ENCODE results near the gene OR10G8. TPM values are rescaled to one million over a fixed set of nuclear protein-coding genes. Genes with fewer than 3 reads are reported as not detected.

The OR10G8 gene
- total RNA-seq, 2 donors from 2014 or later: not detected

DNA sequence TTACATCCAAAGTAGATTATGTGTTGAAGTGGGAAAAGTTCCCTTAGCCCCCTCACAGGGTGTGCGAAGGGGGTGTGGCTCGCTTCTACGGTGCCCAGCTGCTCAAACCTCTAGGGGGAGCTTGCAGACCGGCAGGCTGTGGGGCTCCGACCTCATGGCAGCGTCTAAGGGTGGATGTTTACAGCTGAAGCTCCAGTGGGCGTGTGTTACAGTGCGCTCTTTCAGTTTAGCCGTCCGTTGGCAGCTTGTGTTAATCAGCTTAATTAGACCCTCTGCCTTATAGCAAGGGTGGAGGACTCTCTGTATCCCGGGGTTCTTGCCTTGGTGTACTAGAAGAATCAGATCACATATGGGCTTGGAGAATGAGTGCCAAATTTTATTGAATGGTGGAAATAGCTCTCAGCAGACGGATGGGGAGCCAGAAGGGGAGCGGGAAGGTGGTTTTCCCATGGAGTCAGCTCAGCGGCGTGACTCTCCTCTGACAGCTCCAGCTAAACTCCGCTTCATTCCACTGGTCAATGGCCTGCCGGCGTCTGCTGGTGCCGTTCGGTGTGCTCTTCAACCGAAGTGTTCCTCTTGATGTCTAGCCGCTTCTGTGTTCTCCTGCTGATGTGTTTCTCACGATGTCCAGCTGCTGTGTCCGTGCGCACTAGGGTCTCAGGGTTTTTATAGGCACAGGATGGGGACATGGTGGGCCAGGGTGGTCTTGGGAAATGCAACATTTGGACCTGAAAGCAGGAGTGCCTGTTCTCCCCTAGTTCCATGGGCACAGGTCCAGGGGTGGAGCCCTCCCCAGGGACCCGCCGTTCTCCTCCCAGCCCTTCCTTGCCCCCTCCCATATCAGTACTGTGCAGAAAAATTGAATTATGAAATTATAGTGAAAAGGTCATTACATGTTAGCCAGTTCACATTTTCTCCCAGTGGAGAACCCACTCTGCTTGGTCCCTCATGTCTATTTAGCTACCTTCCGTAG lies 43.1 kb downstream of the OR10G8 start:
- DNase-seq (peak; percentile 51 to 71), ATAC-seq (replicated peaks in 1 of 2) (peak; percentile 91 to 94)
- peaks cover 31% of the 10 kb centered on the region for H3K27me3 Mint-ChIP-seq (ENCODE audit: low read depth)
- peak overlapping the region; percentile 63 to 69 for H3K4me3 Mint-ChIP-seq
- H3K36me3 Mint-ChIP-seq (ENCODE audit: insufficient read depth in 2 of 2): no peaks in the 10 kb centered on the region
- H3K4me1 Mint-ChIP-seq (ENCODE audit: low read depth): peaks cover 18% of the 10 kb centered on the region
- H3K9me3 Mint-ChIP-seq: no peaks in the 10 kb centered on the region
- no peak overlapping the region for H3K27ac Mint-ChIP-seq

DNA sequence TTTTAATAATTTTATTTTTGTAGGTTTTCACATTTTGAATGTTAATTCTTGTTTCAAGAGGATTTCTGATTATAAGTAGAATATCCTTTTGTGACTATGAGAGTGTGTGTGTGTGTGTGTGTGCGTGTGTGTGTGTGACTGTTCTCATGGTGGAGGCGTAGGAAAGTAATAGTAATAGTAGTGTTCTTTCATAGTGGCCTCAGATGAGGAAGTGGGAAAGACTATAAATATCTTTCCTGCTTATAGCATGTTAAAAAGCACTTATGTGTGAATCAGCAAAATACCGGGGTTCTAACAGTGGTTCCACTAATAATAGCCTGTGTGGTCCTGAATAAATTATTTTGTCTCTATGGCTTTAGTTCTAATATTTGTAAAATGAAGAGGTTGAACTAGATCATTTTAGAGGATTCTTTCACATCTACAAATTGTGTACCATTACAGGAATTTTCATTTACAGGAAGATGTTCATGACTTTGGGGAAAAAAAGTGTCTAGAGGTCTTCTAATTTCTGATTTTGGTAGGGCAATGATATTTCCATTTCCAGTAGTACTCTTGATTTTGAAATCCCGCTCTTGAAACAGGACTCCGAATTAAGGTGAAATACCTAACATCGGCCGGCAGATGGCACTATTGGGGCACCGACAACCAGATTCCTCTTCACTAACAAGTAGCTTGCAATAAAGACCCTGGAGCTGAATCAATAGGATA lies 44.5 kb downstream of the OR10G8 start:
- Mint-ChIP-seq H3K27ac (no peak overlapping the region), H3K4me3 (peak overlapping the region; percentile 16 to 72), H3K9me3 (no peaks in the 10 kb centered on the region), H3K36me3 (ENCODE audit: insufficient read depth in 2 of 2) (no peaks in the 10 kb centered on the region), H3K4me1 (ENCODE audit: low read depth) (peaks cover 18% of the 10 kb centered on the region), H3K27me3 (ENCODE audit: low read depth) (peaks cover 28% of the 10 kb centered on the region)
- ATAC-seq (replicated peaks in 1 of 2) (peak; percentile 32 to 60), DNase-seq (peak; percentile 58 to 67)

DNA sequence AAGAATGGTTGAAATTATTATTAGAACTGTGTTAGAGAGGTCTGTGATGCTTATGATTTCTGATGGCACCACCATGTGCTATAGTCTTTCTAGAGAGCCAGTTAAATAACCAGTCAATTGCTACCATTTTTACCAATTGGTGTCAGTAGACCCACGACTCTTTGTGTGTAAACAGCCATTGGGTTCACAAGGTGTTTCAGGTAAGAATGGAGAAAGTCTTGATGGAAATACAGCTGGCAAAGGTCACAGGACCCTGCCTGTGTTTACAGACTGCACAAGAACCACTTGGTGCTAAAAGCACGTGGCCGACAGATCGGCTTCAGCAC lies 45.0 kb downstream of the OR10G8 start:
- Mint-ChIP-seq H3K27ac (no peak overlapping the region), H3K9me3 (no peaks in the 10 kb centered on the region), H3K4me3 (no peak overlapping the region), H3K27me3 (ENCODE audit: low read depth) (peaks cover 25% of the 10 kb centered on the region), H3K36me3 (ENCODE audit: insufficient read depth in 2 of 2) (no peaks in the 10 kb centered on the region), H3K4me1 (ENCODE audit: low read depth) (peaks cover 18% of the 10 kb centered on the region)
- ATAC-seq (replicated peaks in 1 of 2): no peak
- no peak for DNase-seq

DNA sequence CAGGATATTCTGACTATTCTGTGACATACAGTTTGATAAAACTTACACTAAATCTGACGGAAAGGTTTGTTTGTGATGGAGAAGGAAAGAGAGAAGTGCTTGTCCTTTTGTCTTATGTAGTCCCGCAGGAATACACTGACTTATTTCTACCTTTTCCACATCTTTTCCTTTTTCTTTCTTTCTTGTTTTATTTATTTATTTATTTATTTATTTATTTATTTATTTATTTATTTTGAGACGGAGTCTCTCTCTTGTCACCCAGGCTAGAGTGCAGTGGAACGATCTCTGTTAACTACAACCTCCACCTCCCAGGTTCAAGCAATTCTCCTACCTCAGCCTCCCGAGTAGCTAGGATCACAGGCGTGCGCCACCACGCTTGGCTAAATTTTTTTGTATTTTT lies 45.5 kb downstream of the OR10G8 start:
- no peaks in the 10 kb centered on the region for H3K36me3 Mint-ChIP-seq (ENCODE audit: insufficient read depth in 2 of 2)
- no peak overlapping the region for H3K4me3 Mint-ChIP-seq
- no peak overlapping the region for H3K27ac Mint-ChIP-seq
- peaks cover 24% of the 10 kb centered on the region for H3K27me3 Mint-ChIP-seq (ENCODE audit: low read depth)
- ATAC-seq (replicated peaks in 1 of 2) (no peak), DNase-seq (no peak)
- H3K9me3 Mint-ChIP-seq: no peaks in the 10 kb centered on the region
- H3K4me1 Mint-ChIP-seq (ENCODE audit: low read depth): peaks cover 18% of the 10 kb centered on the region

DNA sequence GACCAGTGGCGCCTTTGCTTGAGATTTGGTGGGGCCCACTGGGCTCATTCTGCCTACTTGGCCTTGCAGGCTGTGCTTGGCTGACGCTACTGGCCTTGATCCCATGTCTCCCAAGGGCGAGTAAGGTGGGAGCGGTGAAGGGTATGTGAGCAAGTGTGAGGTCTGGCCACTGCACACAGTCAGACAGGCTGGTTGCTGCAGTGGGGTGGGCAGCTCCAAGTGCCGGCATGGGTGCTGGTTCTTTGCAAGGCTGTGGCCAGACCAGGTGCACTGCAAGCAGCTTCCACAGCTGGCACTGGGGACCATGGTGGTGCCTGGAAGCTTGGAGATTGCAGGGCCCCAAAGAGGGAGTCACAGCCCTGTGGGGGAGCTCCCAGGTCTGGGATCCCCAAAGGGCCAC lies 48.0 kb downstream of the OR10G8 start:
- H3K9me3 Mint-ChIP-seq: no peaks in the 10 kb centered on the region
- peaks cover 15% of the 10 kb centered on the region for H3K27me3 Mint-ChIP-seq (ENCODE audit: low read depth)
- peaks cover 12% of the 10 kb centered on the region for H3K4me1 Mint-ChIP-seq (ENCODE audit: low read depth)
- no peak overlapping the region for H3K27ac Mint-ChIP-seq
- H3K36me3 Mint-ChIP-seq (ENCODE audit: insufficient read depth in 2 of 2): no peaks in the 10 kb centered on the region
- DNase-seq: no peak
- ATAC-seq (replicated peaks in 1 of 2): no peak
- H3K4me3 Mint-ChIP-seq: no peak overlapping the region

DNA sequence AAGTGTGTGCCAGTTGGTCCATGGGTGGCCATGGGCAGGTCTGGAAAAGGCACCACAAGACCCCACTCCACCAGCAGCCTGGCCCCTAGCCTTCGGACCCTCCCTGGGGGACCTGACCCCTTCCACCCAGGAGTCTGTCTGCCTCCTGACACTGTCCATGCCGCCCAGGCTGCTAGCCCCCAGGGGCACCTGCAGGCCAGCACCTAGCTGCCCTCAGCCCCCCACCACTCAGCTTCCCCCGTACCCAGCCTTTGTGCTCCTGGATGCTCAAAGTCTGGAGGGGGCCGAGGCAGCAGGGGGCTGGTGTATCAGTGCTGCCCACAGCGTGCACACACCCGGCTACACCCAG lies 48.9 kb downstream of the OR10G8 start:
- no peak for DNase-seq
- Mint-ChIP-seq H3K36me3 (ENCODE audit: insufficient read depth in 2 of 2) (no peaks in the 10 kb centered on the region), H3K4me3 (no peak overlapping the region), H3K4me1 (ENCODE audit: low read depth) (peaks cover 4% of the 10 kb centered on the region), H3K9me3 (no peaks in the 10 kb centered on the region), H3K27ac (no peak overlapping the region), H3K27me3 (ENCODE audit: low read depth) (peaks cover 15% of the 10 kb centered on the region)
- no peak for ATAC-seq (replicated peaks in 1 of 2)

DNA sequence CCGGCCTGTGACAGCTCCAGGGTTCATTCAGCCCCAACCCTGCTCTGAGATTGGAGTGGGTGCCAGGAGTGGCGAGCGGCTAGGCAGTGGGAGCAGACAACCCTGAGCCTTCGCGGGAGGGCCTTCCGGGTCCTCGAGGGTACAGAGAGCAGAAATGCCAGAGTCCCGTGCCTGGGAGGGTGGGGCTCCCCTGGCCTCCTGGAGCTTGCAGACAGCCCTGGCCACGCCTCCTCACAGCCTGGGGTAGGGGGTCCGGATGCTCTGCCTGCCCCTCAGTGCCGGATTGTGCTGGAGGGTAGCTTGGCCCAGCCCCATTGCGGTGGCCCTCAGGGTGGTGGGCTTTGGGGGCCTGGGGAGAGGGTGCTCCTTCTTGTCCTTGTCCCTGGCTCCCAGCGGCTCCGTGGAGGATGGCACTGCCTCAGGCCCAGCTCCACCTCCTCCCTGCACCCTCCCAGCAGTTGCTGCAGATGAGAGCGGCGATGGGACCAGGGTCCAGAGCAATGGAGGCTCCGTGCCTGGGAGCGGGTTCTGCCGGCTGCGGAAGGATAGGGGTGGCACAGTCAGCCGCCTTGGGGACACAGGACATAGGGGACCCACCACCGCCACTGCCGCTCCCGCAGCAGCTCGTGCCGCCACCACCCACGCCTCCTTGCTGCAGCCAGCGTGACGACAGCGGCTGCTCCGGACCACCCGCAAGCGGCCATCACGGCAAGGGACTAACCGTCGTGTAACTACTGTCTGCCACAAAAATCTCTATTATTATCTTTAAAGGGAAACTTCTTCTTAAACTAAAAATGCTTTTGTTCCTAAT lies 49.4 kb downstream of the OR10G8 start:
- peaks cover 3% of the 10 kb centered on the region for H3K4me1 Mint-ChIP-seq (ENCODE audit: low read depth)
- H3K36me3 Mint-ChIP-seq (ENCODE audit: insufficient read depth in 2 of 2): no peaks in the 10 kb centered on the region
- no peak overlapping the region for H3K27ac Mint-ChIP-seq
- DNase-seq (peak; percentile 25 to 36), ATAC-seq (replicated peaks in 1 of 2) (peak; percentile 63 to 74)
- H3K9me3 Mint-ChIP-seq: no peaks in the 10 kb centered on the region
- peak overlapping the region; percentile 71 to 73 for H3K4me3 Mint-ChIP-seq
- peaks cover 16% of the 10 kb centered on the region for H3K27me3 Mint-ChIP-seq (ENCODE audit: low read depth)

DNA sequence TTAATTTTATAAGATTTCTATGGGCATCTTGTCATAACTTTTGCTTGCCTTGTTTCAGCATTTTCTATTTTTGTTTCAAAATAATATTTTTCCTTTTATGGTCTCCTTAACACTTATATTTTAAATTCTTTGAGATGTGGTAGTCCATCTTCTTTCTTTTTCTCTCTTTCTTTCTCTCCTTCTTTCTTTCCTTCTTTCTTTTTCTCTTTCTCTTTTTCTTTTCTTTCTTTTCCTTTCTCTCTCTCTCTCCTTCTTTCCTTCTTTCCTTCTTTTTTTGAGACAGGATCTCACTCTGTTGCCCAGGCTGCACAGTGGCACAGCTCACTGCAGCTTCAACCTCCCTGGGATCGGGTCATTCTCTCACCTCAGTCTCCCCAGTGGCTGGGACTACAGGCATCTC lies 50.7 kb downstream of the OR10G8 start:
- H3K27ac Mint-ChIP-seq: no peak overlapping the region
- H3K27me3 Mint-ChIP-seq (ENCODE audit: low read depth): peaks cover 23% of the 10 kb centered on the region
- H3K4me1 Mint-ChIP-seq (ENCODE audit: low read depth): no peaks in the 10 kb centered on the region
- H3K36me3 Mint-ChIP-seq (ENCODE audit: insufficient read depth in 2 of 2): no peaks in the 10 kb centered on the region
- ATAC-seq (replicated peaks in 1 of 2) (no peak), DNase-seq (no peak)
- peak overlapping the region; percentile 0 to 38 for H3K4me3 Mint-ChIP-seq
- H3K9me3 Mint-ChIP-seq: no peaks in the 10 kb centered on the region

DNA sequence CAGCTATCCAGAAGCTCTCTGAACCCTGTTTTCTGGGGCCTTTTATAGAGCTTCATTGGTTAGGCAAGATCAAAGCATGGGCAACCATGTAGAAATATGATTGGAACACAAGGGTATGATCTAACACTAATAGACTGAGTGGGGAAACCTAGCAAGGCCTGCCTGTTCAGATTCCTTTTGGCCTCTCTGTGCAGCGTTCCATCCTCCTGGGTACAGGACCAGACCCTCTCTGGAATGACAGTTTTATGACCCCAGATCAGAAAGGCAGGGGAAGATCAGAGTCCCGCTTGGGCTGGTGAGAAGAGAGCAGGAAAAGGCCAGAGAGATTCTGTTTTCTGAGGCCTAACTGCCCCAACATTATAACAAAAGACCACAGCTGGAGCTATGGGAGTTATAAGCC lies 52.0 kb downstream of the OR10G8 start:
- no peak for ATAC-seq (replicated peaks in 1 of 2)
- no peaks in the 10 kb centered on the region for H3K4me1 Mint-ChIP-seq (ENCODE audit: low read depth)
- peaks cover 36% of the 10 kb centered on the region for H3K27me3 Mint-ChIP-seq (ENCODE audit: low read depth)

DNA sequence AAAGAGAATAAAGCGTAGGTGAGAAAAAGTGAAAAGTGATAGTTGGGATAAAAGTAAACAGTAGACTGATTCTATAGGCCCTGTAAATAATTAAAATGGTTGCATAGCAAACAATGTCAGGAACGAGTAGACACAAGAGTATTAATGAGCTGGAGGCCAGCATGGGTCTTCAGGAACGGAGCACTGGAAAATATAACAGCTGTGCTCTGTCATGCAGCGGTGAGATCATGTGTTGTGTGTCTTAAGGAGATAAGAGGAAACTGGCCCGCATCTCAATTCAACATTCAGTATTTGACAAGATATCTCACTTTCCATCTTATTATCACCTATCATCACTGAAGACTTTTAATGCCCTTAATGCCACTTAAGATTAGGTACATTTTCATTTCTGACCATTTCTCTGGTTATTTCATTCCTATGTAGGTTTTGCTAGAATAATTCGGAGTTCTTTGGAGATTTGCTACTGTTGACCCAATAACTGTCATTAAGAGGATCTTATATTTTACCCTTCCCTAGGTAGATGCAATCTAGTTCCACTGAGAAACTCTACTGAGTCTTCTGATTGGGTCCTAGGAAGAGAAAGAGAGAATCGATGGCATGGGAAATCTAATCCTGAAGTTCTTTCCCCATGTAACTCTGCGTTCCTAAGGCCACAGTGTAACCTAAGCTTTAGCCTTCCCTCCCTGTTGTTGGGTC lies 53.2 kb downstream of the OR10G8 start:
- no peak overlapping the region for H3K4me3 Mint-ChIP-seq
- ATAC-seq (replicated peaks in 1 of 2) (no peak), DNase-seq (no peak)
- no peaks in the 10 kb centered on the region for H3K36me3 Mint-ChIP-seq (ENCODE audit: insufficient read depth in 2 of 2)
- H3K27me3 Mint-ChIP-seq (ENCODE audit: low read depth): peaks cover 40% of the 10 kb centered on the region
- no peaks in the 10 kb centered on the region for H3K9me3 Mint-ChIP-seq
- no peaks in the 10 kb centered on the region for H3K4me1 Mint-ChIP-seq (ENCODE audit: low read depth)
- no peak overlapping the region for H3K27ac Mint-ChIP-seq

More for the DNA sequence above, 52.0 kb downstream of the OR10G8 start:
- no peaks in the 10 kb centered on the region for H3K36me3 Mint-ChIP-seq (ENCODE audit: insufficient read depth in 2 of 2)
- no peak overlapping the region for H3K4me3 Mint-ChIP-seq
- no peaks in the 10 kb centered on the region for H3K9me3 Mint-ChIP-seq
- H3K27ac Mint-ChIP-seq: no peak overlapping the region
- no peak for DNase-seq

Measured in activated T-cell treated with anti-CD3 and anti-CD28 coated beads, Interleukin-2, amount 50 U/mL, for 72 hours (primary cell).